Upper lobe of right lung (tissue), 1 donor: ENCODE measurements around the gene APBB2. TPM values are rescaled to one million over a fixed set of nuclear protein-coding genes. Genes with fewer than 3 reads are reported as not detected.

Experiments used
- ATAC-seq: fragments of 200-7000 bp; cut with Tn5 transposase; one replicate; pipeline ENCODE4 v1.9.1; 2020; ENCODE audit warnings: mild to moderate bottlenecking, moderate library complexity
- DNase-seq: peaks from one replicate; pipeline ENCODE4 v3.0.0-alpha.2; 2020
- H3K27ac ChIP-seq: fragments of 200-600 bp; one replicate; pipeline ENCODE4 v1.8.0; 2022
- H3K27me3 ChIP-seq: fragments of 200-600 bp; one replicate; pipeline ENCODE4 v1.8.0; 2022; ENCODE audit warnings: mild to moderate bottlenecking
- H3K36me3 ChIP-seq: fragments of 200-600 bp; one replicate; pipeline ENCODE4 v1.8.0; 2022
- H3K4me1 ChIP-seq: fragments of 200-600 bp; one replicate; pipeline ENCODE4 v1.8.0; 2022
- H3K4me3 ChIP-seq: fragments of 200-600 bp; one replicate; pipeline ENCODE4 v1.8.0; 2022; ENCODE audit warnings: mild to moderate bottlenecking
- H3K9me3 ChIP-seq: fragments of 200-600 bp; one replicate; pipeline ENCODE4 v1.8.0; 2022
- intact Hi-C: fragments of 100-400 bp; cut with DNase I; formaldehyde crosslinking; loops from one replicate; pipeline ENCODE4 v1.11.0; 2022
- total RNA-seq: library from RNA; stranded (reverse); fragmentation: NEBNext Ultra II Directional; extraction: Animal tissue kit (Norgen Biotek cat#: 25700); gene quantifications from one replicate; pipeline ENCODE4 v1.2.1, GENCODE V29; 2021
- TF ChIP-seq, protein P1 (sequence below): fragments of 200-600 bp; IDR thresholded peaks from one replicate; pipeline ENCODE4 v1.8.0; 2022; ENCODE audit warnings: antibody characterized with exemption
- donor health status: DM: no; HTN: yes; CAD: no; lungs with severe emphysema.

The APBB2 gene
- total RNA-seq, 1 donor from 2014 or later: 88.2 TPM

DNA sequence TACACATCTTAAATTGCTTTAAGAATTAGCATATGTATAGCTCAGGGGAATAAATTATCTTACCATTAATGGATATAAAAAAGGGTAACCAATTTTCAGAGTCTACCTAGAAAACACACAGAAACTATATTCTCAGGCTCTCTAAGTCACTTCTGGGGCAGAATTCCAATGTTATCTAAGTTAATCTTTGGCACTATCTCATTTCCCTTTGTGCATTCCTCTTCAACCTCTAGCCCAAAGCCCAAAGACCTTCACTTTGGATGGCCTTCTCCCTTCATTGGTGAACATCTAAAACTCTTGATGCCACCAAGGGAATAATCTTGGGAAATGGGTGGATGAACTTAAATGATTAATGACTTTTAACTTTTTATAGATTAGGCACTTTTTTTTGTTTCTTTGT lies 108.3 kb downstream of the APBB2 start:
- Histone ChIP-seq H3K4me3 (no peak overlapping the region), H3K4me1 (peaks cover 6% of the 10 kb centered on the region), H3K27ac (no peak overlapping the region), H3K9me3 (no peaks in the 10 kb centered on the region), H3K27me3 (no peaks in the 10 kb centered on the region), H3K36me3 (no peaks in the 10 kb centered on the region)
- TF ChIP-seq, protein P1, sequence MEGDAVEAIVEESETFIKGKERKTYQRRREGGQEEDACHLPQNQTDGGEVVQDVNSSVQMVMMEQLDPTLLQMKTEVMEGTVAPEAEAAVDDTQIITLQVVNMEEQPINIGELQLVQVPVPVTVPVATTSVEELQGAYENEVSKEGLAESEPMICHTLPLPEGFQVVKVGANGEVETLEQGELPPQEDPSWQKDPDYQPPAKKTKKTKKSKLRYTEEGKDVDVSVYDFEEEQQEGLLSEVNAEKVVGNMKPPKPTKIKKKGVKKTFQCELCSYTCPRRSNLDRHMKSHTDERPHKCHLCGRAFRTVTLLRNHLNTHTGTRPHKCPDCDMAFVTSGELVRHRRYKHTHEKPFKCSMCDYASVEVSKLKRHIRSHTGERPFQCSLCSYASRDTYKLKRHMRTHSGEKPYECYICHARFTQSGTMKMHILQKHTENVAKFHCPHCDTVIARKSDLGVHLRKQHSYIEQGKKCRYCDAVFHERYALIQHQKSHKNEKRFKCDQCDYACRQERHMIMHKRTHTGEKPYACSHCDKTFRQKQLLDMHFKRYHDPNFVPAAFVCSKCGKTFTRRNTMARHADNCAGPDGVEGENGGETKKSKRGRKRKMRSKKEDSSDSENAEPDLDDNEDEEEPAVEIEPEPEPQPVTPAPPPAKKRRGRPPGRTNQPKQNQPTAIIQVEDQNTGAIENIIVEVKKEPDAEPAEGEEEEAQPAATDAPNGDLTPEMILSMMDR: no peak
- intact Hi-C loops: no loop called here
- ATAC-seq: no peak
- DNase-seq: no peak

DNA sequence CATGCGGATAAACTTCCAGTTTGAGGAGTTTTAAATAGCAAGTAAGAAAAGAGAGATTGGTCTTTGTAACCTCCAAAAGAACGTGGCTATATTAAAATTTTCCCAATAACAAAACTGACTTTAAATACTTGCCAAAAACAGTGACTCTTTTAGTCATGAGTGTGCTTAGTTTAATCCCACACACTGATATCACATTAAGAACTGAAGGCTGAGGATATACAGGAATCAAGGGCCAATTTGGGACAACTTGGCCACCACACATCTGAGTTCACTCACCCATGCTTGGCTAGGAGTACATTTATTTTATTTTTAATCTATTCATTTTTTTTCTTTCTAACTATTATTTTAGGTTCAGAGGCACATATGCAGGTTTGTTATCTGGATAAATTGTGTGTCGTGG lies 110.2 kb downstream of the APBB2 start:
- Histone ChIP-seq H3K27ac (no peak overlapping the region), H3K36me3 (no peaks in the 10 kb centered on the region), H3K4me3 (no peak overlapping the region), H3K9me3 (no peaks in the 10 kb centered on the region), H3K27me3 (no peaks in the 10 kb centered on the region), H3K4me1 (peaks cover 6% of the 10 kb centered on the region)
- ATAC-seq (no peak), DNase-seq (no peak)
- TF ChIP-seq, protein P1: no peak
- intact Hi-C loops: no loop called here

DNA sequence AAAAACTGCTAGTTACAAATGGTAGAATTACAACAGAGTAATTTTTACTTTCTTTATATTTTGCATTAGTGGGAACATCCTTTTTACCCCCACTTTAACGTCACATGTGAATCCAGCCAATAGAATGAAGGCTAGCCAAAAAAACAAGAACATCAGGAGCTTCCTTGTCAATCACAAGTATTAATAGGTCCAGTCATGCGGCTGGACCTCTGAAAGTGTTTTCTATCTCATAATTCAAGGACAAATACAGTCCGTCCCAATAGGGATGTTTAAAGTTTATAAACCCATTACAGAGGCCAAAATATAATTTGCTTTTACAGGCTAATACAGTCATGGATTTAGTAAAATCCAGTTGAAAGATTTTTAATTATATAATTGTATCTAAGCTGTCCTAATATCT lies 110.7 kb downstream of the APBB2 start:
- Histone ChIP-seq H3K4me1 (peaks cover 7% of the 10 kb centered on the region), H3K27ac (no peak overlapping the region), H3K4me3 (no peak overlapping the region), H3K36me3 (no peaks in the 10 kb centered on the region), H3K9me3 (no peaks in the 10 kb centered on the region), H3K27me3 (no peaks in the 10 kb centered on the region)
- intact Hi-C loops: no loop called here
- ATAC-seq (no peak), DNase-seq (no peak)
- TF ChIP-seq, protein P1: no peak

- H3K4me1 ChIP-seq: peaks cover 12% of the 10 kb centered on the region
- H3K27ac ChIP-seq: no peak overlapping the region
- no peaks in the 10 kb centered on the region for H3K36me3 ChIP-seq
- H3K27me3 ChIP-seq: no peaks in the 10 kb centered on the region
- no peak overlapping the region for H3K4me3 ChIP-seq
- intact Hi-C loops: no loop called here
- H3K9me3 ChIP-seq: no peaks in the 10 kb centered on the region
- TF ChIP-seq, protein P1: no peak
- ATAC-seq: no peak
- DNase-seq: no peak
Measured at GRCh38 chr4:41102414-41103092, 111.8 kb downstream of the APBB2 start.

- Histone ChIP-seq H3K27ac (no peak overlapping the region), H3K9me3 (no peaks in the 10 kb centered on the region), H3K4me3 (no peak overlapping the region), H3K36me3 (no peaks in the 10 kb centered on the region), H3K4me1 (peaks cover 6% of the 10 kb centered on the region), H3K27me3 (no peaks in the 10 kb centered on the region)
- DNase-seq (no peak), ATAC-seq (no peak)
- TF ChIP-seq, protein P1: no peak
- intact Hi-C loops: no loop called here
Measured at GRCh38 chr4:41098093-41099048, 116.0 kb downstream of the APBB2 start.
